WI38 (cell line): ENCODE data around the gene NDUFB2.
A peak's percentile ranks its signal among the peaks of the same experiment; 100 is the strongest.
"Not testable (repeated sequence)": the region's sequence is repeated elsewhere in the genome, so short reads cannot be mapped to it uniquely, and the experiment has no call there.

Experiments
- H3K4me3 ChIP-seq: 2 replicates; pipeline ENCODE4 v1.5.1; 2011; ENCODE audit warnings: low read depth, mild to moderate bottlenecking, control low read depth, low read length
- TF ChIP-seq, protein P1 (sequence below): IDR thresholded peaks from 2 replicates; pipeline ENCODE4 v1.5.1; 2012; ENCODE audit warnings: low read depth, mild to moderate bottlenecking, control low read depth, low read length

Gene NDUFB2

DNA sequence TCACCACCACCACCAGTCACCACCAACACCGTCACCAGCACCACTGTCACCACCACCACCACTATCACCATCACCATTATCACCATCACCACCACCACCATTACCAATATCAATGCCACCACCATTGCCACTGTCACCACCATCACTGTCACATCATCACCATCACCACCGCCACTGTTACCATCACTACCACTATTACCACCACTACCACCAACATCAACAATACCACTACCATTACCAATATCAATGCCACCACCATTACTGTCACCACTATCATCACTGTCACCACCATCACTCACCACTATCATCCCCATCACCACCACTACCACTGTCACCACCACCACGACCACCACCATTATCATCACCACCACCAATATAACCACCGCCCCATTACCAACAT lies 41.8 kb upstream of the NDUFB2 start:
- TF ChIP-seq, protein P1, sequence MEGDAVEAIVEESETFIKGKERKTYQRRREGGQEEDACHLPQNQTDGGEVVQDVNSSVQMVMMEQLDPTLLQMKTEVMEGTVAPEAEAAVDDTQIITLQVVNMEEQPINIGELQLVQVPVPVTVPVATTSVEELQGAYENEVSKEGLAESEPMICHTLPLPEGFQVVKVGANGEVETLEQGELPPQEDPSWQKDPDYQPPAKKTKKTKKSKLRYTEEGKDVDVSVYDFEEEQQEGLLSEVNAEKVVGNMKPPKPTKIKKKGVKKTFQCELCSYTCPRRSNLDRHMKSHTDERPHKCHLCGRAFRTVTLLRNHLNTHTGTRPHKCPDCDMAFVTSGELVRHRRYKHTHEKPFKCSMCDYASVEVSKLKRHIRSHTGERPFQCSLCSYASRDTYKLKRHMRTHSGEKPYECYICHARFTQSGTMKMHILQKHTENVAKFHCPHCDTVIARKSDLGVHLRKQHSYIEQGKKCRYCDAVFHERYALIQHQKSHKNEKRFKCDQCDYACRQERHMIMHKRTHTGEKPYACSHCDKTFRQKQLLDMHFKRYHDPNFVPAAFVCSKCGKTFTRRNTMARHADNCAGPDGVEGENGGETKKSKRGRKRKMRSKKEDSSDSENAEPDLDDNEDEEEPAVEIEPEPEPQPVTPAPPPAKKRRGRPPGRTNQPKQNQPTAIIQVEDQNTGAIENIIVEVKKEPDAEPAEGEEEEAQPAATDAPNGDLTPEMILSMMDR = no peak
- H3K4me3 ChIP-seq = no peak overlapping the region

DNA sequence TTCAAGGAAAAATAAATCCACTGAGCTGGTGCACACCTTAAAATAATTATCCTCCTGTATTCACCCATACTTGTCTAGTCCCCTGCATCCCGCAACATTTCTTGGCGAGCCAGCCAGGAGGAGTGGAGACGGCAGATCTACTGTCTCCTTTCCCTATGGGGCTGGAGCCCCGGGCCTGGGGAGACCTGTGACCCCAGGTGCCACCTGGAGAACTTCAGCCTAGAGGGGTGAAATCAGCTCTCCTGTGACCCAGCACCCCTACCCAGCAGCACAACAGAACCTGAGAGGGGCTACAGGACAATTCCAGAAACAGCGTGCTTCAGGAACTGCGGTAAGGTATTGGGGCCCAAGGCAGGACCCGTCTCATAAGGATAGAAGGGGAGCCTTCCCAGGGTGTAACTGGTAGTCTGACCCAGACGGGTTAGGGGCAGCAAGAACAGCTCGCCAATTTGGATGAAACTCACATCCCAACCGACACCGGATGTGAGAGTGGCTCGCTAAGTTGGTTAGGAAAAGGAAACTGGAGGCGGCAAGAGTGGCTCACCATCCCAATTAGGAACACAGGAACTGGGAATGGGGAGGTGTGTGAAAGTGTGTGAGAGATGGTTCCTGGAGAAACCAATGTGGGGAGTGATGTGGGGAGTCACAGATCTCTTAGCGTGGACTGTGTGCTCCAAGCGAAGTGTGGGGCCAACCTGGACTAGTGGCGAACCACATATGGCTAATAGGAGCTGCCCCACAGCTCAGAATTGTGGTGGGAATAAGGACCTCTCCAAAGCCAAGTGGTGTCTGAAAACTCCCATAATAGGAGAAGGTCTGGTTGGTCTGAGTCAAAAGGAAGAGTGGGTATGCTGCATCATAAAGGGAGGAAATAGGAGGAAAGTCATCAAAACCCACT lies 40.7 kb upstream of the NDUFB2 start:
- H3K4me3 ChIP-seq = peak overlapping the region; percentile 46
- TF ChIP-seq, protein P1 = no peak

DNA sequence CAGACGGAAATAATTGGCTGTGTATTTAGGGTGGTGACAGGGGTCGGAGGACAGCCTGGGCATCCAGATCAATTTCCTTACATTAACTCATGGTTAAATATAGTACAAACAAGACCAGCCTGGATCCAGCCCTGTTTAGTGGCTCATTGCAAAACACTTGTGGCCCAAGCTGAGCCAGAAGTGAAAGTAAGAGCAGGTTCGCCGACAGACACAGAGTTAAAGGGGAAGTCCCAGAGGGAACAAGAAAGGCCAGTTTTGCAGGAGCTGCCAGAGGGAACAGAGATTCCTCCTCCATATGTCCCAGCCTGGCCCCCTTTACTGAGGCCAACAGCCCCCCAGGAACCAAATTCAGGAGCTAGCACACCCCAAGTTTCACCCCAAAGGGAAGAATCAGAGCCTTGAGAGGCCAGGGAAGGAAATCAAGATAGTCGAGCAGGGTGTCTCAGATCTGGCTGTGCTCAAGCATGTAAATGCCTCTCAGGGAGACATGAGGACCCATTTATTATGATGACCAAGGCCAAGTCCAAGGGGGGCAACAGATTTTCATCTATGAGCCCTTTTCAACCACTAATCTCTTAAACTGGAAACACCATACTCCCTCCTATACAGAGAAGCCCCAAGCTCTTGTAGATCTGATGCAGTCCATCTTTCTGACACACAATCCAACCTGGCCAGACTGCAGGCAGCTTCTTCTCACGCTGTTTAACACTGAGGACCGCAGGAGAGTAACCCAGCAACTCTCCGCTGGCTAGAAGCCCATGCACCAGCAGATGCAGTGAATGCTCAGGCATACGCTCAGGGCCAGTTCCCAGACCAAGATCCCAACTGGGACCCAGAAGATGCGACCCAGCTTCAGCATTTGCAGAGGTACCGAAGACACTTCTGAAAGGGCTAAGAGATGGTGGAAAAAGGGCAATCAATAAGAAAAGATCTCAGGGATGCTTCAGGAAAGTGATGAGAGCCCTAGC lies 39.7 kb upstream of the NDUFB2 start:
- TF ChIP-seq, protein P1 = no peak
- peak overlapping the region; percentile 46 for H3K4me3 ChIP-seq

DNA sequence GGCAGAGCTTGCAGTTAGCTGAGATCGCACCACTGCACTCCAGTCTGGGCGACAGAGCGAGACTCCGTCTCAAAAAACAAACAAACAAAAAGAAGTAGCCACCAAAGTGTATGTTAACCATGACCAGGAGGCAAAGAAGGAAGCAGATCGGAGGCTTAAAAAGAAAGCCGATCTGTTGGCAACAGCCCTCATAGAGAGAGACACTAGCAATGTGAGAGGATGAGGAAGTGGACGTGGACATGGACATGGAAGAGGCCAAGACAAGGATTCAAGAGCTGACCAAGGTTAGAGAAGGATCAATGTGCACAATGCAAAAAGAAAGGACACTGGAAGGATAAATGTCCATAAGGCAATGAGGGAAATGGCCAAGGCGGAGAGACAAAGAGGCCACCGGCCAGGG lies 38.6 kb upstream of the NDUFB2 start:
- no peak overlapping the region for H3K4me3 ChIP-seq
- TF ChIP-seq, protein P1 = no peak

DNA sequence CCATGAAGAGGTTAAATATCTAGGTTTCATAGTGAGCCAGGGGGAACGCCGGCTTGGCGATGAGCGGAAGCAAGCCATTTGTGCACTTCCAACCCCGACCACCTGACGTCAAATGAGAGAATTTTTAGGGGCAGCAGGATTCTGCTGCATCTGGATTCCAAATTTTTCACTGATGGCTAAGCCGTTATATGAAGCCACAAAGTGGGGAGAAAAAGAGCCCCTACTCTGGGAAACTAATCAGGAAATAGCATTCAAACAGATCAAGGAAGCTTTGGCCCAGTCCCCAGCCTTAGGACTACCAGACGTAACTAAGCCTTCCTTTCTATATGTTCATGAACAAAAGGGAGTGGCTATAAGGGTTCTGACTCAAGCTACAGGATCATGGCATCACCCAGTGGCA lies 36.7 kb upstream of the NDUFB2 start:
- TF ChIP-seq, protein P1 = no peak
- H3K4me3 ChIP-seq = no peak overlapping the region

DNA sequence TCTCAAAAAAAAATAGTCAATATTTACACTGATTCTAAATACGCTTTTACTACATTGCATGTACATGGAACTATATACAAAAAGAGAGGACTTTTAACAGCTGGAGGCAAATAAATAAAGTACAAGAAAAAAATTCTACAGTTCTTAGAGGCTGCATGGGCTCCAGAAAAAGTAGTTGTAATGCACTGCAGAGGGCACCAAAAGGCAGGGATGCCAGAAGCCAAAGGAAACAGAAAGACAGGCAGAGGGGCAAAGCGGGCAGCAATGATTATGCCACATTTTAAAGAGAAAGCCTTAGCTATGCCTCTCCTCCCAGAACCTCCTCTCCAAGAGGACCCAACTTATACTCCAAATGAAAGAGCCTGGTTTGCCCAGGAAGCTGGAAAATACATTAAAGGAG lies 35.4 kb upstream of the NDUFB2 start:
- no peak overlapping the region for H3K4me3 ChIP-seq
- TF ChIP-seq, protein P1 = 0 out of 2 replicates have a peak, but pooled peaks have one; percentile 10

DNA sequence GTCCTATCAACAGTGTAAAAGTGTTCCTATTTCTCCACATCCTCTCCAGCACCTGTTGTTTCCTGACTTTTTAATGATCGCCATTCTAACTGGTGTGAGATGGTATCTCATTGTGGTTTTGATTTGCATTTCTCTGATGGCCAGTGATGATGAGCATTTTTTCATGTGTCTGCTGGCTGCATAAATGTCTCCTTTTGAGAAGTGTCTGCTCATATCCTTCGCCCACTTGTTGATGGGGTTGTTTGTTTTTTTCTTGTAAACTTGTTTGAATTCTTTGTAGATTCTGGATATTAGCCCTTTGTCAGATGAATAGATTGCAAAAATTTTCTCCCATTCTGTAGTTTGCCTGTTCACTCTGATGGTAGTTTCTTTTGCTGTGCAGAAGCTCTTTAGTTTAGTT lies 33.6 kb upstream of the NDUFB2 start:
- H3K4me3 ChIP-seq = not testable (repeated sequence)
